Right lung (tissue), 10 donors: ENCODE data around the gene ZNF559. TPM values are rescaled to one million over a fixed set of nuclear protein-coding genes. Genes with fewer than 3 reads are reported as not detected.
"Not testable (repeated sequence)": the region's sequence is repeated elsewhere in the genome, so short reads cannot be mapped to it uniquely, and the experiment has no call there.

ENCODE experiments used
- DNase-seq, 2 donors: peaks; one replicate each; pipeline ENCODE4 v3.0.0-alpha.2; 2013
- long read RNA-seq, 8 donors: transcript quantifications; one replicate each; lab custom pipeline, GENCODE V29; 2026
- polyA plus RNA-seq, 5 donors: library from polyadenylated mRNA; unstranded; fragments of 120-200 nt; gene quantifications; one replicate each; pipeline versions ENCODE4 v1.2.1 to v1.2.3, GENCODE V29; 2013; ENCODE audit warnings: inconsistent platforms in 1 of 5, low replicate concordance in 1 of 5; ENCODE audit not compliant: insufficient read length in 5 of 5, insufficient read depth in 1 of 5

Gene ZNF559
- polyA plus RNA-seq = 10 to 100 TPM; 61.9 to 87.0 (median 72.3) TPM
- long read RNA-seq, donor 1, partial matches to known transcripts = 0 of 1 reads
- long read RNA-seq, donor 1, other reads (novel, unspliced or antisense) = 0 of 1 reads
- long read RNA-seq, donor 2, partial matches to known transcripts = 0 of 4 reads
- long read RNA-seq, donor 2, other reads (novel, unspliced or antisense) = 0 of 4 reads
- long read RNA-seq, donor 3, full-length matches to known transcripts = 4 of 4 reads
- long read RNA-seq, donor 3, partial matches to known transcripts = 0 of 4 reads
- long read RNA-seq, donor 3, other reads (novel, unspliced or antisense) = 0 of 4 reads
- long read RNA-seq, donor 4, partial matches to known transcripts = 0 of 1 reads
- long read RNA-seq, donor 4, other reads (novel, unspliced or antisense) = 0 of 1 reads
- long read RNA-seq, donor 5, partial matches to known transcripts = 0 of 3 reads
- long read RNA-seq, donor 5, other reads (novel, unspliced or antisense) = 0 of 3 reads
- long read RNA-seq, donor 6 = 0 reads
- long read RNA-seq, donor 7, partial matches to known transcripts = 0 of 1 reads
- long read RNA-seq, donor 7, other reads (novel, unspliced or antisense) = 0 of 1 reads
- long read RNA-seq, donor 8, partial matches to known transcripts = 0 of 1 reads
- long read RNA-seq, donor 8, other reads (novel, unspliced or antisense) = 0 of 1 reads

DNA sequence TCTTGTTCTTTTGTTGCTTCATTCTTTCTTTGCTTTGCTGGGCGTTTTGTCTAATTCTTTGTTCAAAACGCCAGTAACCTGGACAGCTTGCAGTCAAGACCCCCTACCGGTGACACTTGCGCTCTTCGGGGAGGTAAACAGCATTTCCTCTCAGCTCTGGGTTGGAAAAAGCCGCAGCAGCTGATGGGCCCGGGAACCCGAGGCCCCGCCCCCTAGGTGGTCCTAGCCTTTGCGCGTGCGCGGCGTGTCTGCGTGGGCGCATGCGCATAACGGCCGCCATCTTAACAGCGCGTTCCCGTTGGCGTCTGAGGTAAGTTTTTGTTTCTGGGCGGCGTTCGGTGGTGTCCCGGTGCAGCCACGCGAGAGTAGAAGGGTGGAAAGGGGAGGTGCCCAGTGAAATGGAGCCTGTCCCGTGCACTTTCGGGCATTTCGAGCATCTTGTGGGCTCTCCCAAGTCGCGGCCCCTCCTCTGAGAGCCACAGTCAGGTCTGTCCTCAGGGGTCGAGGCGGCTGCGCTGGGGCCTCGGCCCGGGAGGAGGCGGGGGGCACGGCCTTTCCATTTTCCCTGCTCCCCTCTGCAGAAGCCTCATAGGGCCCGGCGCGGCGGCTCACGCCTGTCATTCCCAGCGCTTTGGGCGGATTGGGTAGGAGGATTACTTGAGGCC, at the start of gene ZNF559:
TSS of gene ZNF559 (plus strand) at position 261 of the 665 bp plus-strand sequence. CDS start 14,371 bp downstream, outside the sequence.
- DNase-seq = peak; percentile 96 to 97

DNA sequence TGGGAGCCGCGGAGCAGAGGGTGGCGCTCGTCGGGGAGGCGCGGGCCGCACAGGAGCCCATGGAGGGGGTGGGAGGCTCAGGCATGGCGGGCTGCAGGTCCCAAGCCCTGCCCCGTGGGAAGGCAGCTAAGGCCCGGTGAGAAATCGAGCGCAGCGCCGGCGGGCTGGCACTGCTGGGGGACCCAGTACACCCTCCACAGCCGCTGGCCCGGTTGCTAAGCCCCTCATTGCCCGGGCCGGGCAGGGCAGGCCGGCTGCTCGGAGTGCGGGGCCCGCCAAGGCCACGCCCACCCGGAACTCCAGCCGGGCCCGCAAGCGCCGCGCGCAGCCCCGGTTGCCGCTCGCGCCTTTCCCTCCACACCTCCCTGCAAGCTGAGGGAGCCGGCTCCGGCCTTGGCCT, 40.5 kb upstream of the ZNF559 start:
- not testable (repeated sequence) for DNase-seq

DNA sequence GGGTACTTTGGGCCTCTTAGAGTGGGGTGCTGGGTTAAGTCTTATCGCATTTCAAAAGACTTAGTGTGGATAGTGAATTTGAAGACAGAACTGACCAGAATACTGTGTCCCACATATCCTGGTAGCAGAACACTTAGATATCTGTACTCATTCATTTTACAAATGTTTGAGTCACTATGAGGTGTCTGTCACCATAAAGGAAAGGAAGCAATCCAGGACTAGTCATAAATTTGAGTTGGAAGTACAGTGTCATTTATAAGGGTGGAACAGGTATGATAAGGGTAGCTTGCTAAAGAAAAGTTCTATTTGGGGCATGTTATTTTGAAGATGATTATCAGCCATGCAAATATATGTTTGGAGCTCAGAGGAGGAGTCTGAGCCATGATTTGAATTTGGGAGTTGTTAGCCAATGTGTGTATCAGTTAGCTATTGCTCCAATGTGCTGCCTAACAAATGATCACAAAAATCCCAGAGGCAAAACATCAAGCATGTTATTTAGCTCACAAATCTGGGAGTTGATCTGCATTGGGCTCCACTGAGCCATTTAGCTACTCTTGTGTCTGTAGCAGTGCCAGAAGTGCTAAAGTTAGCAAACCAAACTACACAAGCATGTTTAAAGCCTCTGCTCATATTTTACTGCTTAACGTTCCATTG, 34.6 kb upstream of the ZNF559 start:
- no peak for DNase-seq

DNA sequence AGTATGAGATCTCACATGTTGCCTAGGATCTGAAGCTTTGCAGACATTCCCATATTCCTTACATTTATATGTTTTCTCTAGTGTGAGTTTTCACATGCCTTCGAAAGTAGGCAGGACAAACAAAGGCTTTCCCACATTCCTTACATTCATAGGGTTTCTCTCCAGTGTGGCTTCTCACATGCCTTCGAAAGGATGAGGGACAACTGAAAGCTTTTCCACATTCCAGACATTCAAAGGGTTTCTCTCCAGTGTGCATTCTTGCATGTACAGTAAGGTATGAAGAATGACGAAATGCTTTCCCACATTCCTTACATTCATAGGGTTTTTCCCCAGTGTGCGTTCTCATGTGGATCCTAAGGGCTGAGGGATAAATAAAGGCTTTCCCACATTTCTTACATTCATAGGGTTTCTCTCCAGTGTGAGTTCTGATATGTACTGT, 28.5 kb upstream of the ZNF559 start:
- no peak for DNase-seq

DNA sequence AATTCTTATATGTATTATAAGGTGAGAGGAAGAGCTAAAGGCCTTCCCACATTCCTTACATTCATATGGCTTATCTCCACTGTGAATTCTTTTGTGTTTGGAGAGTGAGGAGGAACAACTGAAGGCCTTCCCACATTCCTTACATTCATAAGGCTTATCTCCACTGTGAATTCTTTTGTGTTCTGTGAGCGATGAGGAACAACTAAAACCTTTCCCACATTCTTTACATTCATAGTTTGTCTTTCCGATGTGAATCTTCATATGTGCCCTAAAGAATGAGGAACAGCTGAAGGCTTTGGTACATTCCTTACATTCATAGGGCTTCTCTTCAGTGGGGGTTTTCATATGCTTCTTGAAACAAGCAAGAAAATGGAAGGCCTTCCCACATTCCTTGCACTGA, 27.6 kb upstream of the ZNF559 start:
- no peak for DNase-seq

DNA sequence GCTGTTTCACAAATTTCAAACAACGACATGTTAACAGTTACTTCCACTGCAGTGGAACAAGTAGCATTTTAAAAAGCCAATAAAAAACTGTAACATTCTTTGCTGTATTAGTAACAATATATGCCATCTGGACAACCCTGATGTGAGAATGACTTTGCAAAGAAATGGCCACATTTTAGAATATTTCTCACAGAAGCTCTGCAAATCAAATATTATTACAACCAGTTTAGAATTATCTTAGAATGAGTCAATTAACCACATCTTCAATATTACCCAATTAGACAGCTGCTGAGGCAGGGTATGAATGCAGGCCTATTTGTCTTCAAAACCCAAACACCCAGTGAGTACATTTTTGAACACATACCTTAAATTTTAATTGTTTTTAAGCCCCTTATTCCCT, 17.5 kb upstream of the ZNF559 start:
- DNase-seq = no peak

DNA sequence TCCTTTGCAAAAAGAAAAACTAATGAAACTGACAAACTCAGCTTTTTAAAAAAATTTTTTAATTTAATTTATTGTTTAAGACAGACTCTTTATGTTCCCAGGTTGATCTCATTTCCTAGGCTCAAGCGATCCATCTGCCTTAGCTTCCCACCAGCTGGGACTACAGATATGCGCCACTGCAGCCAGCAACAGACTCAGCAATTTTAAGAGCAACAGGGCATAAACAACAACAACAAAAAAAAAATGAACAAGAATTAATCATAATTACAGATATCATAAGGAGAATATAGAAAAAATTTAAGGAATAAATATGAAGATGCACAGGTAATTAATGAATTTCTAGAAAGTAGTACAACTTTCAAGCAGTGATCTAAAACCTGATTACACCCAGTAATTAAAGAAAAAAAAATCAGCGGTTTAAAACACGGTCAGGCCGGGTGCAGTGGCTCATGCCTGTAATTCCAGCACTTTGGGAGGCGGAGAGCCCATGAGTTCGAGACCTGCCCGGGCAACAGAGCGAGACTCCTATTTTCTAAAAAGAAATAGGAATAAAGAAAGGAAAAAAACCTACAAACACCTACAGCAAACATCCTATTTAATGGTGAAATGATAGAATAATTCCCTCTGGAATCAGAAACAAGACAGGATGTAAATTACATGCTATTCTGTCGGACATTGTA, 15.7 kb upstream of the ZNF559 start:
- no peak for DNase-seq

DNA sequence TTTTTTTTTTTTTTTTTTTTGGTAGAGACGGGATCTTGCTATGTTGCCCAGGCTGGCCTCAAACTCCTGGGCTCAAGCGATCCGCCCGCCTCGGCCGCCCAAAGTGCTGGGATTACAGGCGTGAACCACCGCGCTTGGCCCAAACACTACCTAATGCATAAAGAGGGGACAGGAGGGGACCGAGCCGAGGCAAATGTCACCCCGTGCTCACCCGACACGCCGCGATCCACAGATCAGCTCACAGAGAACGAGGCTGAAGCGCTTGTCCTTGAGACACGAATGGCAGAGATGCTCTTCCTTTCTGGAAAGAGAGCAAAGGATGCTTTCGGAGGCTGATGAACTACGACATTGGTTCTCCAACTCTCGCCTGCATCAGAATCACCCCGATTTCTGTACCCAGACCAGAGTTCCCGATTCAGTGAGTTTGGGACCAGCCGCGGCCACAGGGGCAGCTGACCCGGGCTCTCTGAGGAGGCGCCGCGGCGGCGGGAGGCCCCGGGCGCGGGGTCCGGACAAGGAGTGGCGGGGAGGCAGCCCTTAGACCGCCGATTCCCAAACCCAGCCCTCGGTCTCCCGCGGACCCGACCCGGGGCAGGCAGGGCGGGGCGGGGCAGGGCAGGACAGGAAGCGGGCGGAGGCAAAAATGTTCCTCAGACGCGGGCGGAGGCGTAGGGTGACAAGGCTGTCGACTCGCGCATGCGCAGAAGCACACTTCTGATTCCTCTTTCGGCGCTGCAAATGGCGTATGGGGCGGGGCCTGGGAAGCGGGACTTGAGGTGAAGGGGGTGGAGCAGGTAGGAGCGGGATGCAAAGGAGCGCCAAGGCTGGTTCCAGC, 14.6 kb upstream of the ZNF559 start, which contains the start of gene ZNF699:
TSS of gene ZNF699 (minus strand) at position 700 of the 835 bp plus-strand sequence. CDS start 4,719 bp downstream, outside the sequence.
- peak; percentile 98 for DNase-seq

DNA sequence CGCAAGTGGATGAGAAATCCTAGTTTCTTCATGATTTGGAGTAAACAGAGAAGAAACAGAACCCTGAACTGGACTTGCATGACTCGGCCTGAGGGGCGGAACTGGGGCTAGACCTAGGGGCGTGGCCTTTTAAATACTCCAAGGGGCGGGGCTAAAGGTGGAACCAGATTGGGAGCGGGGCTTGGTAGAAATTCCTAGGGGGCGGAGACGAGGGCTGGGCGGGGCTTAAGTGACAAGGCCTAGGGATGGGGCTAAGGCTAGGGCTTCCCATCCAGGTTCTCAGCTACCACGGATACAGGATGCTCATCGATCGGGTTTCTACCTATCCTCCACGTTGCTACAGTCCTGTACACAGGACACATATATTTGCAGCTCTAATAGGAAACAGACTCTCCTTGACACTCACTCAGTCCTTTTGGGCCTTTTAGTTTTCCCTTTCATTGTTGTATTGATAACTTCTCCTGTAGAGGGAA, 14.0 kb upstream of the ZNF559 start:
- DNase-seq = no peak

DNA sequence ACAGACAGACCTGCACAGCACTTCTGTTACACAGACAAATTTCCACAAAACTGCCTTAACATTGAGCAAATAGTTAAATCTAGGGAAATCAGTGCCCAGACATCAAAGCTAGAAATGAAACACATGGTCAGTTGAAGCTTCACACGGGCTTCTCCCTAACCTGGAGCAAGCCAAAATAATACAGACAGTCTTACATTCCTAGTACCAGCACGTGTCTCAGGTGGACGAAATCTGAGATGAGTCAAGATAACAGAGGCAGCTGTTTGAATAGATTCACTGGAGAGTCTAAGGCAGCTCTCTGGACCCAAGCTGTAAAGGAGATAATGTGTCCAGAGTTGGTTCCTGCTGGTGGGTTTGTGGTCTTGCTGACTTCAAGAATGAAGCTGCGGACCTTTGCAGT, 10.2 kb upstream of the ZNF559 start:
- no peak for DNase-seq

DNA sequence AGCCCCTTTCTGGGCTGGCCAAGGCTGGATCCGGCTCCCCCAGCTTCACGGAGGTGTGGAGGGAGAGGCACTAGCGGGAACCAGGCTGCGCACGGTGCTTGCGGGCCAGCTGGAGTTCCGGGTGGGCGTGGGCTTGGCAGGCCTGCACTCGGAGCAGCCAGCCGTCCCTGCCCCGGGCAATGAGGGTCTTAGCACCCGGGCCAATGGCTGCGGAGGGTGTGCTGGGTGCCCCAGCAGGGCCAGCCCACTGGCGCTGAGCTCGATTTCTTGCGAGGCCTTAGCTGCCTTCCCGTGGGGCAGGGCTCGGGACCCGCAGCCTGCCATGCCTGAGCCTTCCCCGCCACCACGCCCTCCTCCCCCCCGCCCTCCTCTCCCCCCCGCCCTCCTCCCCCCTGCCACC, 2.6 kb upstream of the ZNF559 start:
- no peak for DNase-seq

DNA sequence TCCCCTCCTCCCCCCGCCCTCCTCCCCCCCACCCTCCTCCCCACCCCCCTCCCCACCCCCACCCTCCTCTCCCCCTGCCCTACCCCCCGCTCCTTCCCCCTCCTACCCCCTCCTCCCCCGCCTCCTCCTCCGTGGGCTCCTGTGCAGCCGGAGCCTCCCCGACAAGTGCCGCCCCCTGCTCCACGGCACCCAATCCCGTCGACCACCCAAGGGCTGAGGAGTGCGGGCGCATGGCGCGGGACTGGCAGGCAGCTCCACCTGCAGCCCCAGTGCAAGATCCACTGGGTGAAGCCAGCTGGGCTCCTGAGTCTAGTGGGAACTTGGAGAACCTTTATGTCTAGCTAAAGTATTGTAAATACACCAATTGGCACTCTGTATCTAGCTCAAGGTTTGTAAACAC, 2.2 kb upstream of the ZNF559 start:
- DNase-seq = not testable (repeated sequence)

DNA sequence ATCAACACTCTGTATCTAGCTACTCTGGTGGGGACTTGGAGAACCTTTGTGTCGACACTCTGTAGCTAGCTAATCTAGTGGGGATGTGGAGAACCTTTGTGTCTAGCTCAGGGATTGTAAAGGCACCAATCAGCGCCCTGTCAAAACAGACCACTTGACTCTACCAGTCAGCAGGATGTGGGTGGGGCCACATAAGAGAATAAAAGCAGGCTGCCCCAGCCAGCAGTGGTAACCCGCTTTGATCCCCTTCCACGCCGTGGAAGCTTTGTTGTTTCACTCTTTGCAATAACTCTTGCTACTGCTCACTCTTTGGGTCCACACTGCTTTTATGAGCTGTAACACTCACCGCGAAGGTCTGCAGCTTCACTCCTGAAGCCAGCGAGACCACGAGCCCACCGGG, 1.8 kb upstream of the ZNF559 start:
- not testable (repeated sequence) for DNase-seq

DNA sequence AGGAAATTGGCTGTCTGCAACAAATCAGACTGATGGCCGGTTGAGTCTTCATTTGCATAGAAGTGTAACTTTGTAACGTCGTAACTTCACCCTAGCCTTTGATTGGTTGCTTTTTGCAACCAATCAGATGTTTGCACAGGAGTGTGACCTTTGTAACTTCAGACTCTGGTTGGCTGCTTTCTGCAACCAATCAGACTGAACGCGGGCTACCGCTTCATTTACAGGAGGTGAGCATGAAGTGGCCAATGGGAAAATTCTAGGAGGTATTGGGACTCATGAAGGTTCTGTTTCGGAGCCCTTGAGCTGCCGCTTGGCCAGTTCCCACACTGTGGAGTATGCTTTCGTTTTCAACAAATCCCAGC, 441 bp upstream of the ZNF559 start:
- DNase-seq = no peak

DNA sequence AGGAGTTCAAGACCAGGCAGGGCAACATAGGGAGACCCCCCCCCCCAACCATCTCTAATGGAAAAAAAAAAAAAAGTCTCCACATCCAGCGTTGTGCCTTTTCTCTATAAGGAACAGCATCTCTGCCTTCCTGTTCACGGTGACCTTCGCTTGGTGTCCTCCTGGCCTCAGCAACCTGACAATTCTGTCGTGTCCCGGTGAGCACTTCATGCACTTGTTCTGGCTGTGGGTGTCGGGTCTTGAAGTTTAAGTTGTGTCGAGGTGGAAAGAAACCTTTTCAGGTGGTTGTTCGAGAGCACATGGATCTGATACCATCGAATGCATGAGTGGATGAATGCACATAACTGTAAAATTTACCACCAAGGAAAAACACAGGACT, 594 bp downstream of the ZNF559 start:
- DNase-seq = no peak

DNA sequence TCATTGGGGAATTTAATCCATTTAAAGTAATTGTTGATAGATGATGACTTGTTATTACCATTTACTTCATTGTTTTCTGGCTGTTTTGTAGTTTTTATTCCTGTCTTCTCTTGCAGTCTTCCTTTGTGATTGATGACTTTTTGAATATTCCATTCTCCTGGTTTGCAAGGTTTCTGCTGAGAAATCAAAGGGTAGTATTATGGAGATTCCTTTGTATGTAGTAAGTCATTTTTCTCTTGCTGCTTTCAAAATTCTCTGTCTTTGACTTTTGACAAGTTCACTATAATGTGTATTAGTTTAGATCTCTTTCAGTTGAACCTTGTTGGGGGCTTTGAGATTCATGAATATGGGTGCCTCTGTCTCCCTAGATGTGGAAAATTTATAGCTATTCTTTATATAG, 6.0 kb downstream of the ZNF559 start:
- DNase-seq = no peak

DNA sequence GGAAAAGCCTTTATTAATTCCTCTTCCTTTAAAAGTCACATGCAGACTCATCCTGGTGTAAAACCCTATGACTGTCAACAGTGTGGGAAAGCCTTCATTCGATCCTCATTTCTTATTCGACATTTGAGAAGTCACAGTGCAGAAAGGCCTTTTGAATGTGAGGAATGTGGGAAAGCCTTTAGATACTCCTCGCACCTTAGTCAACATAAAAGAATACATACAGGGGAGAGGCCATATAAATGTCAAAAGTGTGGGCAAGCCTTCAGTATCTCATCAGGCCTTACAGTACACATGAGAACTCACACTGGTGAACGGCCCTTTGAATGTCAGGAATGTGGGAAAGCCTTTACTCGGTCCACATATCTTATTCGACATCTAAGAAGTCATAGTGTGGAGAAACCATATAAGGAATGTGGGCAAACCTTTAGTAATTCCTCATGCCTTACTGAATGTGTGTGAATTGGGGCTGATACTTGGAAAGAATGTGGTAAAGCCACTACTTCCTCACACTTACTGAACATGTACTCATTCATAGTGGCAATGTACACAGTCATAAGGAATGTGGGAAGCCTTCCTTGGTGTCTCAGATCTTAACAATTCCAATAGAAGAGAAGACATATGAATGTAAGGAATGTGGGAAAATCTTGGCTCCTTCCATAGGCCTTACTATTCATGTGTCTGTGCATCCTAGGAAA, 18.8 kb downstream of the ZNF559 start:
- no peak for DNase-seq

DNA sequence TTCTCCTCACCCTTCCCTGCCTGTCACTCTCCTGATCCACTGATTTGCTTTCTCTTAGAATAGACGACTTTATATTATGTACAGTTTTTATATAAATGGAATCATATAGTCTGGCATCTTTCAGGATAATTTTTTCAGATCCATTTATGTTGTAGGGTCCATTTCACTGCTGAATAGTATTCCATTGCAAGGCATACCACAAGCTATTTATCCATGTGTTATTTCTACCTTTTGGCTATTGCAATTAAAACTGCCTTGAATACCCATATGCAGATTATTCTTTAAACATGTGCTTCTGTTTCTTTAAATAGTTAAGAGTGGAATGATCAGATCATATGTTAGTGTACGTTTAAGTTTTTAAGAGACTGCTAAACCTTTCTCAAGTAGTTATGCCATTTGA, 21.0 kb downstream of the ZNF559 start:
- DNase-seq = no peak

DNA sequence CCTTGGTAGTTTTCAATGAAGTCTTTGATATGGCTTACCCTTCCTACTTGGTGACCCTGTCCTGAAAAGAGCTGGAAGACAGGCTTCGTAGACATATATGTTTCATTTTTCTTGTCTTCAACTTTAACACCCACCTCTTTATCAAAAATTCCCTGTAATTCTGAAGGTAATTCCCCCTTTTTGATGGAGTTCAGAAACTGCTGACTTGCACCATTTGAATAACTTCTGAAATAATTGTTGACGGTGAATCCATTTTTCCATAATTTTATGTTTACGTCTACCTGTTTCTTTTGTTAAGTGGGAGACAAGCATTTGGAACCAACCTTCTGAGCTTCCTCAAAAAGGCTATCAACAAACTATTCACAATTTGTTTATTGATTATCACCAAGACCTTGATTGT, 24.3 kb downstream of the ZNF559 start:
- DNase-seq = no peak

DNA sequence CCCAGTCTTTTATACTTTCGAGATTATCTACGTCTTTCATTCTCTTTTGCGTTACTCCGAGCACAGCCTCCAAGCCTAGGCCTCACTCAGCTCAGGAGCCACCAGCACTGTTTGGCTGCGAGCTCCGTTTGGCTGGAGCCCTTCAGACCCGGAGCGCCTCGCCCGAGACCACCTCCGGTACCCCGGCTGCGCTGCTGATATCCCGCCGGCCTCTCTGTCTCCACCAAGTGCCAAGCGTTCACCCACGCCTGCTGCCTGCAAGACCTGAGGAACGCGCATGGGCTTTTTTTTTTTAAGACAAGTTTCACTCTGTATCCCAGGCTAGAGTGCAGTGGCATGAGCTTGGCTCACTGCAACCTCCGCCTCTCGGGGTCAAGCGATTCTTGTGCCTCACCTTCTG, 24.7 kb downstream of the ZNF559 start:
- no peak for DNase-seq
